HepG2 (cell line): ENCODE results near the gene NCKIPSD. TPM values are rescaled to one million over a fixed set of nuclear protein-coding genes. Genes with fewer than 3 reads are reported as not detected.

Experiments
- AKAP8 ChIP-seq: sonication (generic); formaldehyde crosslinking; IDR thresholded peaks from 2 replicates; pipeline ENCODE4 v1.5.1; 2020; ENCODE audit warnings: mild to moderate bottlenecking, missing genetic modification reagents
- ARID2 ChIP-seq: sonication (generic); formaldehyde crosslinking; IDR thresholded peaks from 2 replicates; pipeline ENCODE4 v1.8.1; 2022; ENCODE audit warnings: mild to moderate bottlenecking, missing genetic modification reagents, borderline replicate concordance
- ATM ChIP-seq: fragments of 450-650 bp; IDR thresholded peaks from 2 replicates; pipeline ENCODE4 v1.7.1; 2017; ENCODE audit warnings: mild to moderate bottlenecking, borderline replicate concordance
- CBX5 ChIP-seq: sonication (generic); formaldehyde crosslinking; IDR thresholded peaks from 2 replicates; pipeline ENCODE4 v1.4.0; 2020; ENCODE audit warnings: missing genetic modification reagents, borderline replicate concordance
- FOXK2 ChIP-seq: fragments of 450-650 bp; IDR thresholded peaks from 2 replicates; pipeline ENCODE4 v1.6.1; 2016
- FOXM1 ChIP-seq: sonication (generic); formaldehyde crosslinking; IDR thresholded peaks from 2 replicates; pipeline ENCODE4 v1.5.0; 2020; ENCODE audit warnings: missing genetic modification reagents
- IRX3 ChIP-seq: sonication (generic); formaldehyde crosslinking; IDR thresholded peaks from 2 replicates; pipeline ENCODE4 v1.8.1; 2023; ENCODE audit warnings: mild to moderate bottlenecking, low read depth, missing genetic modification reagents, borderline replicate concordance
- MLLT10 ChIP-seq: sonication (generic); formaldehyde crosslinking; IDR thresholded peaks from 2 replicates; pipeline ENCODE4 v1.4.0; 2020; ENCODE audit warnings: missing genetic modification reagents
- PCBP2 ChIP-seq: fragments of 200-400 bp; formaldehyde crosslinking; optimal IDR thresholded peaks from 2 replicates; pipeline ENCODE3; 2018; ENCODE audit warnings: low read length, low read depth; ENCODE audit not compliant: poor library complexity, severe bottlenecking
- PHF5A ChIP-seq: IDR thresholded peaks from one replicate; pipeline ENCODE4 v1.6.1; 2018; ENCODE audit warnings: low read depth, missing genetic modification reagents; ENCODE audit not compliant: unreplicated experiment
- RAD21 ChIP-seq: fragments of 450-650 bp; formaldehyde crosslinking; IDR thresholded peaks from 2 replicates; pipeline ENCODE4 v1.5.0; 2020; ENCODE audit warnings: mild to moderate bottlenecking
- RBM22 ChIP-seq: fragments of 200-400 bp; formaldehyde crosslinking; optimal IDR thresholded peaks from 2 replicates; pipeline ENCODE3; 2017; ENCODE audit warnings: mild to moderate bottlenecking, low read length, moderate library complexity
- THAP11 ChIP-seq: IDR thresholded peaks from 2 replicates; pipeline ENCODE4 v1.6.1; 2016; ENCODE audit warnings: missing biosample characterization, missing genetic modification reagents
- ZNF34 ChIP-seq: sonication (generic); formaldehyde crosslinking; IDR thresholded peaks from 2 replicates; pipeline ENCODE4 v1.4.0; 2020; ENCODE audit warnings: mild to moderate bottlenecking, missing genetic modification reagents, borderline replicate concordance
- ZNF546 ChIP-seq: sonication (generic); formaldehyde crosslinking; conservative IDR thresholded peaks from 2 replicates; pipeline ENCODE4 v1.8.1; 2023; ENCODE audit warnings: mild to moderate bottlenecking, missing genetic modification reagents
- ZNF572 ChIP-seq: sonication (generic); formaldehyde crosslinking; IDR thresholded peaks from 2 replicates; pipeline ENCODE4 v1.5.1; 2020; ENCODE audit warnings: mild to moderate bottlenecking, missing genetic modification reagents
- ZNF644 ChIP-seq: IDR thresholded peaks from 2 replicates; pipeline ENCODE4 v1.6.1; 2016; ENCODE audit warnings: low read depth
- ZNF7 ChIP-seq: IDR thresholded peaks from 2 replicates; pipeline ENCODE4 v1.6.1; 2016; ENCODE audit warnings: missing biosample characterization, missing genetic modification reagents
- polyA plus RNA-seq, 8 experiments: library from polyadenylated mRNA; depleted of rRNA in 3 of 8; stranded (reverse) in 7 of 8; unstranded in 1 of 8; fragments of >200 nt; fragmentation: Illumina TruSeq in 4 of 8; extraction: Trizol in 4 of 8; gene quantifications; 2 replicates each; pipeline versions ENCODE4 v1.2.1 to v1.2.3, GENCODE V29; 2011 to 2016; ENCODE audit warnings: low read depth in 4 of 8, missing spikeins in 1 of 8, mixed read lengths in 1 of 8; ENCODE audit not compliant: insufficient read depth in 1 of 8
- total RNA-seq, 5 experiments: library from RNA; depleted of rRNA; stranded (reverse); fragments of >200 nt; fragmentation: Illumina TruSeq; extraction: Trizol; gene quantifications; 2 replicates each; pipeline ENCODE4 v1.2.3, GENCODE V29; 2016; ENCODE audit warnings: low read depth in 1 of 5
- TF ChIP-seq, protein P1 (sequence below): sonication (generic); formaldehyde crosslinking; IDR thresholded peaks from 2 replicates; pipeline ENCODE4 v1.4.0; 2020; ENCODE audit warnings: low read depth, mild to moderate bottlenecking, missing genetic modification reagents
- TF ChIP-seq, protein P2 (sequence below): sonication (generic); formaldehyde crosslinking; IDR thresholded peaks from 2 replicates; pipeline ENCODE4 v1.4.0; 2020; ENCODE audit warnings: mild to moderate bottlenecking, missing genetic modification reagents
- TF ChIP-seq, protein P3 (sequence below): sonication (generic); formaldehyde crosslinking; IDR thresholded peaks from 2 replicates; pipeline ENCODE4 v1.4.0; 2020; ENCODE audit warnings: missing genetic modification reagents

Gene NCKIPSD
- total and polyA plus RNA-seq, 2 of the 13 experiments (the other 11 are each of a cell fraction or from before 2014, with no cell fraction given): 13.5 to 35.2 TPM

DNA sequence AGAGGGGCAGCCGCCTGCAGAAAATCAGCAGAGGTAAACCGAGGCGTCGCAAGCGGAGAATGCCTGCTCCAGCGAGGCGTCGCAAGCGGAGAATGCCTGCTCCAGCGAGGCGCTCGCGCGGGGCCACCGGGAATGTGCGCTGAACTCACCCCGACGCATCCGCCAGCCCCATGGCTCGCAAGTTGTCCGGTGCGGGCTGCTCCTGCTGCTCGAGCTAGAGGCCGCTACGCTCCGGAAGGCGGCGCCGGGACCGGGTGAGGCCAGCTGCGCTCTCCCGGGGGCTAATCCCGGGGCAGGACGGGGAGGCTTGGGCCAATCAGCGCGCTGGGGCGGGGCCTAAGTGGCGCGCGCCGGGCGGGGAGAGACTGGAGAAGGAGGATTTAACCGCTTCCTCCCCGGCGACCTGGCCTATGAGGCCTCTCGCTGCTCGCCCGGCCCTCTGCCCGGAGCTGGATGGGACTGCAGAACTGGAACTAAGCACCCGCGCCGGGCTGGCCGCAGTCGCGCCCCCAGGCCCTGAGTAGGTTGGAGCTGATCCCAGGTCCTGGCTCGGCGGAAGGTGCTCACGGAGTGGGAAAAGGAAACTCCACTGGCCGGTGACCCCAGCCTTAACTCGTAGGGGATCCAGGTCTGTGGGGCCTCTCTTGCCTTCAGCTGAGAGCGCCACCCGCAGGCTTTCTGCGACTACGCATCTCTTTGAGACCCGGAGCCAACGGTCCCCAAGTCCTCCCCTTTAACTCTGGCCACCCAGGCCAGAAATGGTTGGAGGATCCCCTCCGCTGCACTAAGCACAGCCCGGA is 50.3 kb downstream of the NCKIPSD start, which contains the start of gene SLC26A6 (continued):
- no peak for TF ChIP-seq ZNF34 (CRISPR knock-in tag)
- TF ChIP-seq MLLT10 (CRISPR knock-in tag): no peak
- TF ChIP-seq FOXM1 (CRISPR knock-in tag): no peak
- TF ChIP-seq PHF5A (CRISPR knock-in tag): peak; percentile 24
- TF ChIP-seq, protein P1, sequence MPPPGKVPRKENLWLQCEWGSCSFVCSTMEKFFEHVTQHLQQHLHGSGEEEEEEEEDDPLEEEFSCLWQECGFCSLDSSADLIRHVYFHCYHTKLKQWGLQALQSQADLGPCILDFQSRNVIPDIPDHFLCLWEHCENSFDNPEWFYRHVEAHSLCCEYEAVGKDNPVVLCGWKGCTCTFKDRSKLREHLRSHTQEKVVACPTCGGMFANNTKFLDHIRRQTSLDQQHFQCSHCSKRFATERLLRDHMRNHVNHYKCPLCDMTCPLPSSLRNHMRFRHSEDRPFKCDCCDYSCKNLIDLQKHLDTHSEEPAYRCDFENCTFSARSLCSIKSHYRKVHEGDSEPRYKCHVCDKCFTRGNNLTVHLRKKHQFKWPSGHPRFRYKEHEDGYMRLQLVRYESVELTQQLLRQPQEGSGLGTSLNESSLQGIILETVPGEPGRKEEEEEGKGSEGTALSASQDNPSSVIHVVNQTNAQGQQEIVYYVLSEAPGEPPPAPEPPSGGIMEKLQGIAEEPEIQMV (CRISPR knock-in tag): no peak
- no peak for TF ChIP-seq ZNF7 (CRISPR knock-in tag)
- TF ChIP-seq IRX3 (CRISPR knock-in tag): peak; percentile 71; the same call in 1 of the 2 replicates
- no peak for TF ChIP-seq ZNF572
- no peak for TF ChIP-seq PCBP2
- no peak for TF ChIP-seq ARID2 (CRISPR knock-in tag)
- no peak; the same call in 1 of the 2 replicates for TF ChIP-seq THAP11 (CRISPR knock-in tag)
- no peak for TF ChIP-seq ZNF546 (CRISPR knock-in tag)
- TF ChIP-seq ZNF644: no peak
- TF ChIP-seq, protein P2, sequence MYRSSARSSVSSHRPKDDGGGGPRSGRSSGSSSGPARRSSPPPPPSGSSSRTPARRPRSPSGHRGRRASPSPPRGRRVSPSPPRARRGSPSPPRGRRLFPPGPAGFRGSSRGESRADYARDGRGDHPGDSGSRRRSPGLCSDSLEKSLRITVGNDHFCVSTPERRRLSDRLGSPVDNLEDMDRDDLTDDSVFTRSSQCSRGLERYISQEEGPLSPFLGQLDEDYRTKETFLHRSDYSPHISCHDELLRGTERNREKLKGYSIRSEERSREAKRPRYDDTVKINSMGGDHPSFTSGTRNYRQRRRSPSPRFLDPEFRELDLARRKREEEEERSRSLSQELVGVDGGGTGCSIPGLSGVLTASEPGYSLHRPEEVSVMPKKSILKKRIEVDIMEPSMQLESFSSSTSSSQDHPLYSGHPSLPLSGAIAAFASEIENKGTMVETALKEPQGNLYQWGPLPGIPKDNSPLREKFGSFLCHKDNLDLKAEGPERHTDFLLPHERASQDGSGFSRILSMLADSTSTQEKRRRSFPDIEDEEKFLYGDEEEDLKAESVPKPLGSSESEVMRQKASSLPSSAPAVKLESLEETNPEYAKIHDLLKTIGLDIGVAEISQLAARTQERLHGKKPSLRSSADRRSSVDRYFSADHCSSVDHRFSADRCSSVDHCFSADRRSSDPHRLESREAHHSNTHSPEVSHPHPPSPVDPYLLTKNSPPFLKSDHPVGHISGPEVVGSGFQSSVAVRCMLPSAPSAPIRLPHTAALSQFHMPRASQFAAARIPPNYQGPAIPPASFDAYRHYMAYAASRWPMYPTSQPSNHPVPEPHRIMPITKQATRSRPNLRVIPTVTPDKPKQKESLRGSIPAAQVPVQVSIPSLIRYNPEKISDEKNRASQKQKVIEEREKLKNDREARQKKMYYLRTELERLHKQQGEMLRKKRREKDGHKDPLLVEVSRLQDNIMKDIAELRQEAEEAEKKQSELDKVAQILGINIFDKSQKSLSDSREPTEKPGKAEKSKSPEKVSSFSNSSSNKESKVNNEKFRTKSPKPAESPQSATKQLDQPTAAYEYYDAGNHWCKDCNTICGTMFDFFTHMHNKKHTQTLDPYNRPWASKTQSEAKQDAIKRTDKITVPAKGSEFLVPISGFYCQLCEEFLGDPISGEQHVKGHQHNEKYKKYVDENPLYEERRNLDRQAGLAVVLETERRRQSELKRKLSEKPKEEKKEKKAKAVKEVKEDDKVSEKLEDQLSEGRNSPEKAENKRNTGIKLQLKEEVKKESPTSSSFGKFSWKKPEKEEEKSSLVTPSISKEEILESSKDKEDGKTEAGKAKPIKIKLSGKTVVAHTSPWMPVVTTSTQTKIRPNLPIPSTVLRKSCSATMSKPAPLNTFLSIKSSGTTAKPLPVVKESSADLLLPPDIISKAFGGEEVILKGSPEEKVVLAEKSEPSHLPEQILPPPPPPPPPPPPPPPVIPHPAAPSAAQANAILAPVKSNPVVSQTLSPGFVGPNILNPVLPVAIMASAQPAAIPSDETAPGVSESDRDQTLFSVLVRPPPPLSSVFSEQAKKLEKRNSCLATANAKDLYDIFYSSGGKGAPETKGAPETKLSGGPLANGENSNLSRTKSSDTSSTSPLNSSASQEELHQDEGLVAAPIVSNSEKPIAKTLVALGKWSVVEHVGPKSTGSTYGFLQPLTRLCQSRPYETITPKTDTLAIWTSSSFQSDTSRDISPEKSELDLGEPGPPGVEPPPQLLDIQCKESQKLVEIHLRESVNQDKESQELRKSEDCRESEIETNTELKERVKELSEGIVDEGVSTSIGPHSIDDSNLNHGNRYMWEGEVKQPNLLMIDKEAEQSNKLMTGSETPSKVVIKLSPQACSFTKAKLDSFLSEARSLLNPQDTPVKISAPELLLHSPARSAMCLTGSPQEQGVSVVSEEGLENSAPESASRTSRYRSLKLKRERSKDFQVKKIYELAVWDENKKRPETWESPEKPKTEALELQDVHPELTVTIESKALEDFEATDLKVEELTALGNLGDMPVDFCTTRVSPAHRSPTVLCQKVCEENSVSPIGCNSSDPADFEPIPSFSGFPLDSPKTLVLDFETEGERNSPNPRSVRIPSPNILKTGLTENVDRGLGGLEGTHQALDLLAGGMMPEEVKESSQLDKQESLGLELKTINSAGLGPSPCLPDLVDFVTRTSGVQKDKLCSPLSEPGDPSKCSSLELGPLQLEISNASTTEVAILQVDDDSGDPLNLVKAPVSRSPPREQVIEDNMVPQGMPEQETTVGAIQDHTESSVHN (CRISPR knock-in tag): no peak
- TF ChIP-seq RBM22: no peak
- TF ChIP-seq, protein P3, sequence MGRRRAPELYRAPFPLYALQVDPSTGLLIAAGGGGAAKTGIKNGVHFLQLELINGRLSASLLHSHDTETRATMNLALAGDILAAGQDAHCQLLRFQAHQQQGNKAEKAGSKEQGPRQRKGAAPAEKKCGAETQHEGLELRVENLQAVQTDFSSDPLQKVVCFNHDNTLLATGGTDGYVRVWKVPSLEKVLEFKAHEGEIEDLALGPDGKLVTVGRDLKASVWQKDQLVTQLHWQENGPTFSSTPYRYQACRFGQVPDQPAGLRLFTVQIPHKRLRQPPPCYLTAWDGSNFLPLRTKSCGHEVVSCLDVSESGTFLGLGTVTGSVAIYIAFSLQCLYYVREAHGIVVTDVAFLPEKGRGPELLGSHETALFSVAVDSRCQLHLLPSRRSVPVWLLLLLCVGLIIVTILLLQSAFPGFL (CRISPR knock-in tag): no peak
- no peak for TF ChIP-seq FOXK2
- no peak for TF ChIP-seq CBX5
- peak; percentile 77 for TF ChIP-seq RAD21 (CRISPR knock-in tag)
- TF ChIP-seq ATM: no peak
- TF ChIP-seq AKAP8 (CRISPR knock-in tag): peak; percentile 51; the same call in 1 of the 2 replicates
